ENCODE measurements around the gene HS1BP3.

HS1BP3 gene

DNA sequence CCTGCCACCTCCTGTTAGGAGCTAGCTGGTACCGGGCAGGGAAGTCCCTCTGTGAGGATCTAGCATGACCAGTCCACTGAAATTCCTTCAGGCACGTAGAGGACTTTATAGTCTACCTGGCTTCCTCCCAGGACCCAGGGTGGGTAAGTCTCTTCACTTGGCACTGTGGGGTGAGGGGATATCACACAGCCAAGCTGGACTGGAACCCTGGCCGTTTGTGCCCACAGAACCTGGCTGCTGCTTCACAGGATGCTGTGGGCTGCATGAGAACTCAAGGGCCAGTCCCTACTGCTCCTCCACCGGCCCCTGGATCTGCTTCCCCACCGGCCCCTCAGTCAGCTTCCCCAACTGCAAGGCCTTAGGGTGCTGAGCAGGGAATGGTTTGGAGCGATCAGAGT is 35.8 kb downstream of the HS1BP3 start:
- DNase-seq, result no peak

DNA sequence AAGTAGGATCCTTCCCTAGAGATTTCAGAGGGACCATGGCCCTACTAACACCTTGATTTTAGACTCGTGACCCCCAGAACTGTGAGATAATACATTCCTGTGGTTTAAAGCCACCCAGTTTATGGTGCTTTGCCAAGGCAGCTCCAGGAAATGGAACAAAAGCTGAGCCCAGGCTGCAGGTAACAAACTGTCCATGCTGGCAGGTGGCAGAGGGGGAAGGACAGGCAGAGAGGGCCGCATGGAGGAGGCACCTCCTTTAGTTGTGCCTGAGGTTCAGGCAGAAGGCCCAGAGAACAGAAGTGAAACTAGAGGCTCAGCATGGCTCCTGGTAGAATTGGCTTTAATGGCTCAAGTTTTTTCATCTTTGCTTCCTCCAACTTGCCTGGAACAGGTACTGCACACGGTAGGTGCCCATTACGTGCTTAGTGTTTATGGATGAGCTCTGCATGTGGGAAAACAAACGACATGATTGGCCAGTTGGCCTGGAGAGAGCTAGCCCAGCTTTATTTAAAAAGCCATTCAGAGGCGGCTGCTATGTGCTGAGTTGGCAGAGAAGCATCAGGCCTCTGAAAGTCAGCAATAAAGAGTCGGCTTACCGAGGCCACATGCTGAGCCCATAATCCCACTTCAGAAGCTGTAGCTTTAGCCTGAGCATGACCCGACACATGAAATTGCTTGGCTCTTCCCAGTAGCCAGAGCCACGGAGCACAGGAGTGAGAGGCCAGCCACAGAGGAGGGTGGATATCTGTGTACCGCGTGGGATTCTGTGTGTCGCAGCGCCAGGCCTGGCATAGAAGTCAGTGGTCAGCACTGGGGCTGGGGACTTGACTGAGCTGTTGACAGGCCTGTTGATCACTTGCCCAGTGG is 36.5 kb downstream of the HS1BP3 start:
- DNase-seq, result no peak

DNA sequence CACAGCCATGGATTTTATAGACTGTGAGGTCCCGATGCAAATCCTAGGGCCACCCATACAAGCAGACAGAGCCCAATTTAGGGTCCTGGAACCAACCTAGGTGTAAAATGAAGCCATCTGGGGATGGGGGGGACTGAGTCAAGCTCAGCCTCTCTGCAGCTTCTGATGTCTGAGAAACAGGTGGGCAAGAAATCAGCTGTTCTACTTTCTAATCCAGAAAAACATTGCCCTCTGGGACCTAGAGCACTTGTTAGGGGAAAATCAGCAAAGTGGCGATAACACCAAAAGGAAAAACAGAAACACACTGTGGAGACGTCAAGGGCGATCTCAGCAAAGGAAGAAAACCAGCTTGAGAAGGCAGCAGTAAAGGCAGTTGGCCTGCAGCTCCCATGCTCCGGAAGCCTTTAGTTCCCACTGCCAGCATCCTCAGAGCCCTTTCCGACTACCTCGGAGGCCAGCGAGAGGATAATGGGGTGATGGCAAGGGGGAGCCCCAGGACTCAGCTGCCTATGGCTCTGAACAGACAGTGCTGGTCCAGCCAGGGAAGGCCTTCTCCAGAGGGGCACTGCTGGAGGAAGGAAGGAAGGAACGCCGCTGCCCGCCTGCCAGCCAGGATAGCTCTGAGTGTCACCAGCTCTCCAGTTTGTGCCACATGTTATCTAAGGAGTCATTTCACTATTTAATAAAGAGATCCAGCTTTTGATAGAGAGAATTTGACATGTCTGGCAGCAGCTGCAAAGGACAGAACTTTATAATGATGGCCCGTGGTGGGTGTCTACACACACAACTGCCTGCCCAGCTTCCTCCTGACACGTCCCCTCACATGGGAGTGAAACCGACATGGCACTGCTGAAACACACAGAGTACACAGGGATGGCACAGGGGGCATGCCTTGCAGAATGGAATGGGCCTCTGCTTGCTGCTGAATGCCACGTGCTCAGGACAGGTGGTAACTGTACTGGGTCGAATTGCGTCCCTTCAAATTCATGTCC is 37.7 kb downstream of the HS1BP3 start:
- DNase-seq, result no peak

DNA sequence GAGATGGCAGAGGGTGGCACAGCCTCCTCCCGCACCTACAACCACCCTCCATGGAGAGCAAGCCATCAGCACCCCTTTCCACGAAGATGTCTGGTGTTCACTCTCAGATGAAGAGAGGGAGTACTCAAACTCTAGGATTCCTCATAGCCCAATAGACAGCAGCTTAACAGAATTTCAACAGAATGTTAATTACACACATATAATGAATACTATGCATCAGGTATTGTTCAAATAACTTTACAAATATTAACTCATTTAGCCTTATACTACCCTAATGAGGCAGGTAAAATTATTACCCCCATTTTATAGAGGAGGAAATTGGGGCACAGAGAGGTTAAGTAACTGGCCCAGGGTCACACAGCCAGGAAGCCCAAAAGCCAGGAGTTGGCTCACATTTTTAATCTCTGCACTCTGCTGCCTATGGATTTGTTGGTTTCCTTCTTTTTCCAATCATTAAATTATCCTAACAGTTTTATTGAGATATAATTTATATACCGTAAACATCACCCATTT is 39.0 kb downstream of the HS1BP3 start:
- no peak for DNase-seq

DNA sequence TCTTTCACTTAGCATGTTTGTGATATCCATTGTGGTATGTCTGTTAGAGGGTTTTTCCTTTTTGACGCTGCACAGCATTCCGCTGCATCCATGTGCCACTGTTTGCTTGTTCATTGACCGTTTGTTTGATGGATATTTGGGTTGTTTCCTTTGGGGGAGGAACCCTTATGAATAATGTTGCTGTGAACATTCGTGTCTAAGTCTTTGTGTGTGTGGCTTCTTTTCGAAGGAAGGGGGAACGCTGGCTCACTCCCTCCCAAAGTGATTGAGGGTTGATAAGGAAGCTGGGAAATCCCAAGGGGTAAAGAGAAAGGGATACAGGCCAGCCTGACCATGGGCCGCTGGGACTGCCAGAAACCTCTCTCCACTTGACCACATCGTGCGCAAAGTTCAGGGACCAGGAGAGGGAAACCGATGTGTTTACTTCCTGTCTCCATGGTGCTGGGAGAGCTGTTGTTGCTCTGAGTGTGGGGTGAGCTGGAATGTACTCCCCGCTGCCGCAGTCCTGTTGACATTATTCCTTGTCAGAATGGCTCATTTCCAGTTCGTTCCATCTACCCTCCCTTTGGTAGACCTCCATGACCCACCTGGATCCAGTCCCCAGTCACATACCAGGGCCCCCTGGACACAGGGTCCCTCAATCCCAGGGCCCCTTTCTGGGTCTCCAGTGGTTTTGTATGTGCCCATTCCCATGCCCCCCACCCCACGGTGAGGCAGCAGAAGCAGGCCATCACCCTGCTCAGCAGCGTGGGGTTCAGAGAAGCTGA is 39.6 kb downstream of the HS1BP3 start:
- no peak for DNase-seq

DNA sequence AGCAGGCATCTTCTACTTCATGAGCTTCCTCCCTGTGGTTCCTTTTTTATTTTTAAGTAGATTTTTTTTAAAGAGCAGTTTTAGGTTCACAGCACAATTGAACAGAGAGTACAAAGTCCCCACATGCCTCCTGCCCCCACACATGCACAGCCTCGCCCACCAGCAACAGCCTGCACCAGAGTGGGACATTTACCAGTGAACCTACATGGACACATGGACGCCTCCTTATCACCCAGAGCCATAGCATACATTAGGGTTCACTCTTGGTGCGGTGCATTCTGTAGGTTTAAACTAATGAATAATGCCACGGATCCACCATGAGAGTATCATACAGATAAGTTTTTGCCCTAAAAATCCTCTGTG is 40.9 kb downstream of the HS1BP3 start:
- DNase-seq, result no peak

DNA sequence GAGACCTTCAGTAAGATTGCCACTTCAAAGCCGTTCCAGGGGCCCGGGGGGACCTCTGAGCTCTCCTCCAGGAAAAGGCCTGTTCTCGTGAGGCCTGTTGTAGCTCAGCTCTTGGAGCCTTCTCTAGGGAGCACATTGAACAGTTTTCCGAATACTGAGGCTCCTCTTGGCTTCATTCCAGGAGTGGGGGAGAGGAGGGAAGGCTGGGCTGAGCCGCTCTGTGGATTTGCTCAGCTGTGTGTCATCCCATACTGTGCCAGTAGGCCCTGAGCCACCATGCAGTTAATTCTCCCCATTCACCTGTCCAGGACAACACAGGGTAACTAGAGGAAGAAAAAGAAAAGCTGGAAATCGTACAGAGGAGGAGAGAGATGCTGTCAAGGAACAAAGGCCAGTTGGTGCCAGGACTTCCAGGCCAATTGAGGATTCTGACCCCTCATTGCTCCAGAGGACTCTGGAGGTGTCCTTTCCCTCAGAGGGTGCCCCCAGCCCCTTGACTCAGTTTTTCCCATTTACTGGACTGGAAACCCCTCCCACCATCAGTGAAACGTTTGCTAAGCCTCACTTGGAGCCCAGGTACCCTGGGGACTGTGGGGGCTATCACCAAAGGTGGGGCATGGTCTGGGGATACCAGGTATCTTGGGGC is 41.4 kb downstream of the HS1BP3 start:
- no peak for DNase-seq

DNA sequence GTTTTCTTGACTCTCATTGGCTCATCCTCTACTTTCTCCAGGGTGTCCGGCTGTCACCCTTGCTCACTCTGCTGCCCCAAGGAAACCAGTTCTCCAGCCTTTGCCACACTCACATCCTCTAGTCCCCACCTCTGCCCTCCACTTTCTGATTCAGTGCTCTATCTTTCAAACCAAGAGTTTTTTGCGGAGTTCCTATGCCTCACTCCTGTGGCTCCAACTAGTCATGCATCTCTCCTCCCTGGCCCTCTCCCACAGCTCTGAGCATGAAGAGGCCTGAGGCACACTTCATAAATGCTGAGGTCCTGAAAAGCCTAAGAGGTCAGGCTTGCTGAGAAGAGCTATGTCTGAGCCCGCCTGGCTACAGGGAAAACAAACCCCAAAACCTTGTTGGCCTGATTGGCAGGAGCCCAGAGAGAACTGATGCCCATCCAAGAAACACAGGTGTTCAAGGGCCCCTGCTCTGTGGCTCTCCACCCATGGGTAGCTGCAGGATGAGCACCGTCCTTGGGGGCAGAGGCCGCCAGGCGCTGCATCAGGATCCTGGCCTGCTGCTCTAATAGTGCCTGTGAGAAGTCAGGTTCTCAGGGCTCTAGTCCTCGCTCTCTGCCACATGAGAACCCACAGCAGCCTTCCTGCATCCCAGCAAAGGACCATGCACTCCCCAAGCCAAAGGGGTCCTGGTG is 42.1 kb downstream of the HS1BP3 start:
- no peak for DNase-seq

DNA sequence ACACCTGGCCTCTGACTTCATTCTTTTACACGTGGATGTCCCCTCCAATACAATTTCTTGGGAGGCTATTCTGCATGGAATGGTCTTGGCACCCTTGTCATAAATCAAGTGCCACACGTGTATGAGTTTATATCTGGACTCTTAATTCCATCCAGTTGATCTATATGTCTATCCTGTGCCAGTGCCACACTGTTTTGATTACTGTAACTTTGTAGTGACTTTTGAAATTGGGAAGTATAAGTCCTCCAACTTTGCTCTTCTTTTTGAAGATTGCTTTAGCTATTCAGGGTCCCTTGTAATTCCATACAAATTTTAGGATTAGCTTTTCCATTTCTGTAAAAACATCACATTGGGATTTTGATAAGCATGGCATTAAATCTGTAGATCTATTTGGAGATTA is 43.5 kb downstream of the HS1BP3 start:
- no peak for DNase-seq

DNA sequence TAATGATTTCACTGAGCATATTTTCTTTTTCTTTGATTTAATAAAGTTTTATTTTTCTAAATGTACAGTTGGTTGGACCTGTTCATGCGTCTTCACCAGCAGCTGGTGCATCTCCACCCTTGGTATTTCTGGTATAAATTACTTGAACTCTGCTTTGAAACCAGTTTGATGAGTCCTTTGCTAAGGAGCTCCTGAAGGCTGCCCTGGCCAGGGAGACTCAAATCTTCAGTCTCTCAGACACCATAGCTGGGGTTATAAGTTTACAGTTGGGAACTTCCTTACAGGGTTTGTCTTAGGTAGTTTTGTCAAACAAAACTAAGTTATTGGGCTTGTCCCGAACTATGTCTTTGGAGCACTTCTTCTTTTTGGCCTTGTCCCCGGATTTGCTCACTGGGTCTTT is 44.7 kb downstream of the HS1BP3 start:
- DNase-seq, result no peak

DNA sequence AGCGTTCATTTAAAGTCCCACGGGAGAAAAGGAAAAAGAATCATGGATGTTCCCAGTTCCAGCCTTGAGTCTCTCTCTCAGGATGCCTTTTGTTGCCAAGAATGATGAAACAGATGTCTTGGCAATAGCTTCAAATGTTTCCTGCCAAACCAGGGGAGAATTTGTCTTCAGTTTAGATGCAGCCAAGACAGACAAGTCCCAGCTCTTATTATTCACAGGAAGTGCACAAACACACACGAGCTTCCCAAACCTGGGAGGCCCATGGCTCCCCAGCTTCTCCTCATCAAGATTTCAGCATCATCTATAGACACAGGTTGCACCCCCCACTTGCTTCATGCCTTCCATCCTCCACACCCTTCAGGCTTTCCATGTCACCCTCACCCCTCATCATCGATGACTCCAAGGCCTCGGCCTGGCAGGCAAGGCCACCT is 45.9 kb downstream of the HS1BP3 start:
- DNase-seq, result no peak

DNA sequence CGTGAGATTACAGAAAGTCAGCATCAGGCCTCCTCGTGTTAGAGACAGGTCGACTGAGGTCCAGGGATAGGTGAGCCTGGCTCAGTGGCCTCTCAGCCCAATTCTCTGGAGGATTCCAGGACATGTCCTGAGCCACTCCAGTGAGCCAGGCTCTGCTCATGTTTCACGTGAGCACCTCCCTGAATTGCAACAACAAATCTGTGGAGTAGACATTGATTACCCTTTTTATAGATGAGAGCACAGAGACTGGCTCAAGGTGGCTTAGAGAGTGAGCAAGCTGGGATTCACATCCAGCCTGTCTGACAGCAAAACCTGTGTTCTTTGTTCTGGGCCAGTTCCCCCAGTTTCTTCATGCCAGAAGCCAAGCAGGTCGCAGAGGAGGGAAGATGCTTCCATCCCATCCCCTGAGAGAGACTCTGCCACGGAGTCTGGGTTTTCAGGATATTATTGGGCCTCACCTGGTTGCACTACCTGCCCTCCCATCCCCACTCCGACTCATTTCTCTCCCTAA is 46.4 kb downstream of the HS1BP3 start:
- no peak for DNase-seq

DNA sequence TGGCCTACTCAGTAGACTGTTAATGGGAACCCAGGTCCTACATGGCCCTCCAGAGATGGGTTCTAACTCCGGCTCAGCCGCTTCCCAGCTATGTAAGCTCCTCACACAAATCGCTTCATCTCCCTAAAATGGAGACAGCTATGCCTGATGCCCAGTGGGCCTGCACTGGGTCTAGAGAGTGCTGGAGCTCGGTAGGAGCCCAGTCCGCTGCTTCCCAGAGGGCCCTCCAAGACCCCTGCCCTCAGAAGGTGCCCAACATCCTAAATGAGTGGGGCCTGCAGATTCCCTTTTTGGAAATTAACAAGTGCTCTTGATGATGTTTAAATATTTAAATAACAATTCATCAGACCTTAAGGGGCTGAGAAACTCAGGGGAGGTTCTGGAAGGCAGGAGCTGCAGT is 47.1 kb downstream of the HS1BP3 start:
- DNase-seq, result no peak

DNA sequence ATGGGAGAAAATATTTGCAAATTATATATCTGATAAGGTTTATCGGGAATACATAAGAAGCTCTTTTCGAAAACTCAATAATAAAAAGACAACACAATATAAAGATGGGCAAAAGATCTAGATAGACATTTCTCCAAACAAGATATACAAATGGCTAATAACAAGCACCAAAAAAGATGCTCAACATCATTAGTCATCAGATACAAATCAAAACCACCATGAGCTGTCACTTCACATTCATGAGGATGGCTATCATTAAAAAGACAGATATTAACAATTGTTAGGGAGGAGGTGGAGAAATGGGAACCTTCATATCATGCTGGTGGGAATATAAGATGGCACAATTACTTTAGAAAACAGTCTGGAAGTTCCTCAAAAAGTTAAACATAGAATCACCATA is 48.1 kb downstream of the HS1BP3 start:
- no peak for DNase-seq

DNA sequence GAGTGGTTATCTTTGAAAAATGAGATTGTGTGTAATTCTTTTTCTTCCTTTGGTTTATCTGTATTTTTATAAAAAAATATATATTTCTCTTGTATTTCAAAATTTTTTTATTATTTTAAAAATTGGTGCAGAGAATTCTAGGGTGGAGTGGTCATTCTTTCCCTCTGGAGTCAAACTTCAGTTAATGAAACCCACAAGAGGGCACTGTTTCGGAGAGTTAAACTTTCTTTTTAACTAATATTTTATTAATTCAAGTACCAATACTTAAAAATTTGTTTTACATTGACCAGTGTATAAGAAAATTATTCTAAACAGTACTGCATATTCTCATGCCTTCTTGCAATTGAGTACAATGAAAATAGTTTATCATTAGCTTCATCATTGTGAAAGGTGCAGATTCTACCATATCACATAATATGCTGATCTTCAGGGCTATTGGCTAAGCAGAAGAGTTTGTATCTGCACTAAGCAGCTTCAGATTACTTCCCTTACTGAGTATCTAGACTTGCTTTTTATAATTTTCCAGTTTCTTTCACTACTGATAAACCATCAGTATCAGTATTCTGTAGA is 50.1 kb downstream of the HS1BP3 start:
- DNase-seq, result no peak

DNA sequence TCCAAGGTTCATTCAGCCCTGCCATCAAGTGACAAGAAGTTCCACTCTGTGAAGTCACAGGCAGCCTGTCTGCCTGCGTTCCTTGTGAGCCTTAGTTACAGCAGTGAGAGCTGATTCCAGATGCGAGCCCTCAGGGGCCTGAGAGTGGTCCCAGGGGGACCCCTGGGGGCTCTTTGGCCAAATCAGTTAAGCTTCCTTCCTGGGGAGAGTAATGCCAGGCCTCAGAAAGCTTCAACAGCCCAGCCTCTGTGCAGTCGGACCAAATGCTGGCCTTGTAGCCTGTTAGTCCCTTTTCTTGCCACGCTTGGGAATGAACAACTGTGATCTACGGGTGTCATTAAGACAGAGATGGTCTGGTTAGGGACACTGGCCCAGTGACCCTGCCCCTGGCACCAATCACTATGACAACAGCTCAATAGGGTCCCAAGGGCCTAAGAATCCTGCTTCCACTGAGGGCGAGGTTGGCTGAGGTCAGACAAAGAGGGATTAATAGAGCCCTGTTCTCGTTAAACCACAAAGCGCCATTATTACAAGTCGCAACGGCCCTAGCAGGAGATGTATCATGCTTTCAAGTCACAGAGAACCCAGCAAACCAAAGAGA is 50.9 kb downstream of the HS1BP3 start:
- no peak for DNase-seq

DNA sequence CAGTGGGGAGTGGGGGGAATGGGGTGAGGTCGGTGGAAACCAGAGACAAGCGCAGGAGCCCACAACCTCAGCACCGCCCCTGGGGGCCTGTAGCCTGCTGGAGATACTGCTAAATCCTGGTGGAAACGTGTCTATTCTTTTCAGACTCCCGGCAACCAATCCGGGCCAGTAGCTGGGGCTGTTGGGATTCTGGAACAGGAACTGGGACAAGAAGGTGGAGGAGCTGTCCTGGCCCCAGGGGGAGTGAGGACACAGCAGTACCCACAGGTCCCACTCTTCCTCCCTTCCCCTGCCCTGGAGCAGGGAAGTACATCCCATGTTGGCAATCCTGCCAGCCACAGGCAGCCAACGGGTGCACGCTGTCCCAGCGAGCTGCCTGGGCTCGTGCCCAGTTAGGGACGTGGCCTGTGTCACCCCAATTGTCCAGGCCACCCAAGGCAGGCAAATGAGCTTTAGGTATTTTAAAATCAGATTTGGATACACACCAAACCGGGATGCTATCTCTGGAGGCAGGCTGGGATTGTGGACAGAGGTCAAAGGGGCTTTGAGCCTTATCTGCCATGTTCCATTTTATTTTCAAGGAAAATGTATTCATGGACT is 51.8 kb downstream of the HS1BP3 start:
- no peak for DNase-seq

DNA sequence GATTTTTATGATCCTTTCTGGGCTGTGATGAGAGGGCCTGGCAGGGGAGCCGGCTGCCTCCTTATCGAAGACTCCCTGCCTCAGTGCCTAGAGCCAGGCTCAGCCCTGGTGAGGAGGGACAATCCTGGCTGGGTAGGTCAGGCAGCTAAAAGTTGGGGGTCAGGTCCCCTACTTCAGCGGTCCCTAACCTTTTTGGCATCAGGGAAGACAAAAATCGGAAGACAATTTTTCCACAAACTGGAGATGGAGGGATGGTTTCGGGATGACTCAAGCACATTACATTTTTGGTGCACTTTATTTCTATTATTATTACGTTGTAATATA is 53.1 kb downstream of the HS1BP3 start:
- no peak for DNase-seq

DNA sequence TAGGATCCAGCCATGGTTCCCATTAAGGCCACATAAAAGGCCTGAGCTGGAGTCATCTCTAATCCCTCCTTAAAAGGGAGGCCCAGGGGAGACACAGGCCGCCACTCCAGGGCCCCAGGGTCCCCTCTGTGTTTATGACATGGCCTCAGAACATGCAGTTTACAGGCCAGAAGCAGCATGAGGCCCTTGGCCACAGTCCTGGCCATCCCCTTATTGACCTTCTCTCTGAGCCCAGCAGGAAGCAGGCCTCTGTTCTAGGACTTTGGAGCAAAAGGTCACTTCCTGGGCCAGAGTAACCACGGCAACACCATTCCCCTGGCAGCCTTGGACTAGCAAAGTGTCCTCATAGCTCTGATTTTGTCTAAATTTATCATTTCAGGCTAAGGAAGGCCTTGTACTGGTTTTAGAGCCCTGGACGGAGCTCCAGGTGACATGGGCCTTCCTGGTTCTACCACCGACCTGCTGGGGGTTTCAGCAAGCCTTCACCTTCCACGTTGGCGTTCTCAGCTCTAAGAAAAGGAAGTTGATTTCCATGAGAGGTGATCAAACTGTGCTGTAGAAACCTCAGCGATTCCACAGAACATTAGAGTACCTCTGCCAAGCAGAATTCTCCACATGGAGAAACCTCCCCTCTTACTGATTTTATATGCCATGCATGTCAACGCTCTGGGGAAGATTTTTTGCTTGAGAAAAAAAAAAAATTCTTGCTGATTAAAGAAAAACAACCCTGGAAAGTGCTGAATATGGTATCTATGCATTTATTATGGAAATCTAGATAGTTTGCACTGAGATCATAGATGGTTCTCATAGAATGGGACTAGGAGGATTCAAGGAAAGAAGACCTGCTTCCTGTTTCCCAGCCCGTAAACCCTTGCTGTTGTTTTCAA is 53.7 kb downstream of the HS1BP3 start:
- no peak for DNase-seq

Data from GF-D8 (cell line).